Stimulated activated naive CD8-positive, alpha-beta T cell treated with anti-CD3 and anti-CD28 coated beads, Interleukin-15, Interleukin-2, amounts not matched to agents 100 ng/mL and 50 ng/mL, for 24 hours (primary cell): ENCODE results near the gene SLC6A2.
"Not testable (repeated sequence)": the region's sequence is repeated elsewhere in the genome, so short reads cannot be mapped to it uniquely, and the experiment has no call there.

Experiments
- H3K27ac Mint-ChIP-seq: one replicate; pipeline ENCODE4 v1.8.0; 2021; ENCODE audit warnings: mild to moderate bottlenecking, mixed read lengths
- H3K27me3 Mint-ChIP-seq: one replicate; pipeline ENCODE4 v1.8.0; 2021; ENCODE audit warnings: mixed read lengths
- H3K36me3 Mint-ChIP-seq: one replicate; pipeline ENCODE4 v1.8.0; 2021; ENCODE audit warnings: low read depth, mixed read lengths
- H3K4me1 Mint-ChIP-seq: one replicate; pipeline ENCODE4 v1.8.0; 2021; ENCODE audit warnings: low read depth, mixed read lengths
- H3K4me3 Mint-ChIP-seq: one replicate; pipeline ENCODE4 v1.8.0; 2021; ENCODE audit warnings: mild to moderate bottlenecking, mixed read lengths
- H3K9me3 Mint-ChIP-seq: one replicate; pipeline ENCODE4 v1.8.0; 2021; ENCODE audit warnings: mixed read lengths

SLC6A2 gene

GRCh38 chr16:55655897-55656681, at the start of gene SLC6A2:
TSS of gene SLC6A2 (plus strand) at chr16:55655988. CDS start at chr16:55656695, 707 bp downstream.
- H3K4me1 Mint-ChIP-seq = no peaks in the 10 kb centered on the region
- H3K27me3 Mint-ChIP-seq = peaks cover 20% of the 10 kb centered on the region

GRCh38 chr16:55613613-55614335, 42.0 kb upstream of the SLC6A2 start:
- no peaks in the 10 kb centered on the region for H3K36me3 Mint-ChIP-seq
- no peaks in the 10 kb centered on the region for H3K4me1 Mint-ChIP-seq
- peaks cover 17% of the 10 kb centered on the region for H3K27me3 Mint-ChIP-seq
- H3K4me3 Mint-ChIP-seq = no peak overlapping the region
- no peak overlapping the region for H3K27ac Mint-ChIP-seq
- peaks cover 3% of the 10 kb centered on the region for H3K9me3 Mint-ChIP-seq

More at GRCh38 chr16:55655897-55656681, at the start of gene SLC6A2:
- Mint-ChIP-seq H3K4me3 (no peak within 1 kb of the TSS), H3K27ac (no peak within 1 kb of the TSS), H3K36me3 (no peaks in the 10 kb centered on the region), H3K9me3 (no peaks in the 10 kb centered on the region)

GRCh38 chr16:55615071-55615470, 40.7 kb upstream of the SLC6A2 start:
- Mint-ChIP-seq H3K4me3 (no peak overlapping the region), H3K27ac (no peak overlapping the region), H3K36me3 (no peaks in the 10 kb centered on the region), H3K27me3 (peaks cover 17% of the 10 kb centered on the region), H3K4me1 (no peaks in the 10 kb centered on the region), H3K9me3 (no peaks in the 10 kb centered on the region)

GRCh38 chr16:55615670-55616069, 40.1 kb upstream of the SLC6A2 start:
- H3K4me1 Mint-ChIP-seq, H3K4me3 Mint-ChIP-seq, H3K27ac Mint-ChIP-seq, H3K36me3 Mint-ChIP-seq, H3K9me3 Mint-ChIP-seq: not testable (repeated sequence)
- H3K27me3 Mint-ChIP-seq = peaks cover 17% of the 10 kb centered on the region

- Mint-ChIP-seq H3K4me3 (no peak overlapping the region), H3K36me3 (no peaks in the 10 kb centered on the region), H3K9me3 (peaks cover 5% of the 10 kb centered on the region), H3K27ac (no peak overlapping the region), H3K4me1 (no peaks in the 10 kb centered on the region), H3K27me3 (no peaks in the 10 kb centered on the region)
Observed at GRCh38 chr16:55621771-55622170, 34.0 kb upstream of the SLC6A2 start.

- Mint-ChIP-seq H3K27ac (no peak overlapping the region), H3K4me3 (no peak overlapping the region), H3K27me3 (peaks cover 5% of the 10 kb centered on the region), H3K36me3 (no peaks in the 10 kb centered on the region), H3K9me3 (peaks cover 5% of the 10 kb centered on the region), H3K4me1 (no peaks in the 10 kb centered on the region)
Observed at GRCh38 chr16:55622272-55622671, 33.5 kb upstream of the SLC6A2 start.

- no peaks in the 10 kb centered on the region for H3K36me3 Mint-ChIP-seq
- no peak overlapping the region for H3K27ac Mint-ChIP-seq
- H3K4me3 Mint-ChIP-seq = no peak overlapping the region
- peaks cover 5% of the 10 kb centered on the region for H3K9me3 Mint-ChIP-seq
- no peaks in the 10 kb centered on the region for H3K4me1 Mint-ChIP-seq
- H3K27me3 Mint-ChIP-seq = peaks cover 5% of the 10 kb centered on the region
Observed at GRCh38 chr16:55622930-55623561, 32.7 kb upstream of the SLC6A2 start.

- Mint-ChIP-seq H3K27me3 (peaks cover 5% of the 10 kb centered on the region), H3K36me3 (no peaks in the 10 kb centered on the region), H3K27ac (no peak overlapping the region), H3K9me3 (peaks cover 5% of the 10 kb centered on the region), H3K4me3 (no peak overlapping the region), H3K4me1 (no peaks in the 10 kb centered on the region)
Observed at GRCh38 chr16:55623640-55624039, 32.1 kb upstream of the SLC6A2 start.

GRCh38 chr16:55624696-55625095, 31.1 kb upstream of the SLC6A2 start:
- H3K4me3 Mint-ChIP-seq = no peak overlapping the region
- H3K27me3 Mint-ChIP-seq = peaks cover 5% of the 10 kb centered on the region
- H3K9me3 Mint-ChIP-seq = peaks cover 5% of the 10 kb centered on the region
- H3K36me3 Mint-ChIP-seq = no peaks in the 10 kb centered on the region
- H3K27ac Mint-ChIP-seq = no peak overlapping the region
- no peaks in the 10 kb centered on the region for H3K4me1 Mint-ChIP-seq

GRCh38 chr16:55625843-55626242, 29.9 kb upstream of the SLC6A2 start:
- no peaks in the 10 kb centered on the region for H3K9me3 Mint-ChIP-seq
- H3K4me1 Mint-ChIP-seq = no peaks in the 10 kb centered on the region
- peaks cover 5% of the 10 kb centered on the region for H3K27me3 Mint-ChIP-seq
- no peak overlapping the region for H3K4me3 Mint-ChIP-seq
- H3K36me3 Mint-ChIP-seq = no peaks in the 10 kb centered on the region
- no peak overlapping the region for H3K27ac Mint-ChIP-seq

GRCh38 chr16:55628306-55628968, 27.4 kb upstream of the SLC6A2 start:
- Mint-ChIP-seq H3K27me3 (peaks cover 5% of the 10 kb centered on the region), H3K4me3 (no peak overlapping the region), H3K9me3 (peaks cover 5% of the 10 kb centered on the region), H3K36me3 (no peaks in the 10 kb centered on the region), H3K27ac (no peak overlapping the region), H3K4me1 (no peaks in the 10 kb centered on the region)

- H3K9me3 Mint-ChIP-seq = peaks cover 5% of the 10 kb centered on the region
- peaks cover 5% of the 10 kb centered on the region for H3K27me3 Mint-ChIP-seq
- no peaks in the 10 kb centered on the region for H3K4me1 Mint-ChIP-seq
- H3K4me3 Mint-ChIP-seq = no peak overlapping the region
- H3K36me3 Mint-ChIP-seq = no peaks in the 10 kb centered on the region
- H3K27ac Mint-ChIP-seq = no peak overlapping the region
Observed at GRCh38 chr16:55630774-55631173, 25.0 kb upstream of the SLC6A2 start.

- H3K9me3 Mint-ChIP-seq = peaks cover 5% of the 10 kb centered on the region
- no peak overlapping the region for H3K4me3 Mint-ChIP-seq
- peaks cover 5% of the 10 kb centered on the region for H3K27me3 Mint-ChIP-seq
- no peaks in the 10 kb centered on the region for H3K4me1 Mint-ChIP-seq
- no peaks in the 10 kb centered on the region for H3K36me3 Mint-ChIP-seq
- no peak overlapping the region for H3K27ac Mint-ChIP-seq
Observed at GRCh38 chr16:55632259-55632658, 23.5 kb upstream of the SLC6A2 start.

GRCh38 chr16:55634193-55634592, 21.6 kb upstream of the SLC6A2 start:
- no peak overlapping the region for H3K27ac Mint-ChIP-seq
- H3K36me3 Mint-ChIP-seq = no peaks in the 10 kb centered on the region
- no peak overlapping the region for H3K4me3 Mint-ChIP-seq
- peaks cover 5% of the 10 kb centered on the region for H3K9me3 Mint-ChIP-seq
- H3K27me3 Mint-ChIP-seq = peaks cover 11% of the 10 kb centered on the region
- H3K4me1 Mint-ChIP-seq = no peaks in the 10 kb centered on the region

GRCh38 chr16:55638256-55638655, 17.5 kb upstream of the SLC6A2 start:
- peaks cover 16% of the 10 kb centered on the region for H3K27me3 Mint-ChIP-seq
- no peak overlapping the region for H3K27ac Mint-ChIP-seq
- no peaks in the 10 kb centered on the region for H3K4me1 Mint-ChIP-seq
- no peaks in the 10 kb centered on the region for H3K9me3 Mint-ChIP-seq
- H3K36me3 Mint-ChIP-seq = no peaks in the 10 kb centered on the region
- no peak overlapping the region for H3K4me3 Mint-ChIP-seq
